ENCODE results near the gene MAP1B.

MAP1B gene

DNA sequence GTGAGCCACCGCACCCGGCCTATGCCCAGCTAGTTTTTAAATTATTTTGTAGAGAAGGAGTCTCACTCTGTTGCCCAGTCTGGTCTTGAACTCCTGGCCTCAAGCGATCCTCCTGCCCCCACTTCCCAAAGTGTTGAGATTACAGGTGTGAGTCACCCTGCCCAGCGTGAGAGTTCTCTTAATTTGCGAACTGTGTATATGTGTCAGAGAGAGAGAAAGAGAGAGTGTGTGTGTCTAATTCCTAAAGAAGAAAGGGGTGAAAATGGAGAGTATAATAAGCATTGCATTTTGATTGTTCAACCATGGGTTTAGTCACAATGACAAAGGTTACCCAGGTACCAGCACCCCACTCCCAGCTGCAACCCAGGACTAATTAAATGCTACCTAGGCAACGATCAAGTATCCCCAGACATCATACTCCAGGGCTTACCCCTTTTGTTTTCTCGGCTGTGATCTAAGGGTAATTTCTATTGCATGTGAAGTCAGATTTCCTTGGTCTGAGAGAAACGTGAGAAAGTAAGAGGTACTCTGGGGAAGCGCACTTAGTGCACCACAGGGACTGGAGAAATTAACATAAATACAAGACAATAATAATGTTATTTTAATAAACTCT, 16.6 kb downstream of the MAP1B start:
- H3K4me3 ChIP-seq (ENCODE audit: low read length): no peak overlapping the region
- H3K27ac ChIP-seq (ENCODE audit: low read depth, low read length): no peak overlapping the region
- H3K27me3 ChIP-seq (ENCODE audit: control insufficient read depth, insufficient read depth, low read length): no peaks in the 10 kb centered on the region

DNA sequence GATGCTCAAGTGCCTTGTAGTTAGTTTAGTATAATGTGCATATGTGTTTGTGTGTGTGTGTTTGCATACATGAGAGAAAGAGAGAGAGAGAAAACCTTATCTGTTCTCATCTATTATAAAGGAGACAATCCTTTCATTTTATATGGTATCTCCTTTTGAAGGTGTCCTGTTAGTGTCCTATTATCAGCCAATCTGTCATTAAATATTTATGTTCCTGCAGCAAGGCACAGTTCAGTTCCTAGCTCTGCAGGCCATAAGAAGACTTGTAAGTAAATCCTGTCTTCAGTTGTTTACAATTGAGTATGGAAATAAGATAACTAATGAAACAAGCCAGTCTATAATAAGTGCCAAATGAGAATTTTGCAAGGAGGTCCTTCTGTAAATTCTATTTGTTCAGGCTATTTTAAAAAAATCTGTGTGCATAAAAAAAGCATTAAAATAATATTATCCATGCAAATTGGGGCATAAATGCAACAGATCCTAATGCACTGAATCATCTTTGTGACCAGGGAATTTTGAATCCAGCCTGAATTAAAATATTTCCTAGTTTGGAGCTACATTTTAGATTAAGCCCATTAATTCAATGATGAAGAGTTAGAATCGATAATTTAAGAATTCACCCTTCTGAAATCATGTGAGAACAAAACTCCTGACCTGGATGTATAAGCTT, 18.1 kb downstream of the MAP1B start:
- Histone ChIP-seq H3K27ac (ENCODE audit: low read depth, low read length) (no peak overlapping the region), H3K4me3 (ENCODE audit: low read length) (no peak overlapping the region)

More for the DNA sequence above, 16.6 kb downstream of the MAP1B start:
- Histone ChIP-seq H3K4me1 (ENCODE audit: control insufficient read depth, insufficient read depth, low read length) (no peaks in the 10 kb centered on the region), H3K36me3 (ENCODE audit: control insufficient read depth, insufficient read depth, low read length) (no peaks in the 10 kb centered on the region), H3K9ac (ENCODE audit: low read length) (no peak overlapping the region)

DNA sequence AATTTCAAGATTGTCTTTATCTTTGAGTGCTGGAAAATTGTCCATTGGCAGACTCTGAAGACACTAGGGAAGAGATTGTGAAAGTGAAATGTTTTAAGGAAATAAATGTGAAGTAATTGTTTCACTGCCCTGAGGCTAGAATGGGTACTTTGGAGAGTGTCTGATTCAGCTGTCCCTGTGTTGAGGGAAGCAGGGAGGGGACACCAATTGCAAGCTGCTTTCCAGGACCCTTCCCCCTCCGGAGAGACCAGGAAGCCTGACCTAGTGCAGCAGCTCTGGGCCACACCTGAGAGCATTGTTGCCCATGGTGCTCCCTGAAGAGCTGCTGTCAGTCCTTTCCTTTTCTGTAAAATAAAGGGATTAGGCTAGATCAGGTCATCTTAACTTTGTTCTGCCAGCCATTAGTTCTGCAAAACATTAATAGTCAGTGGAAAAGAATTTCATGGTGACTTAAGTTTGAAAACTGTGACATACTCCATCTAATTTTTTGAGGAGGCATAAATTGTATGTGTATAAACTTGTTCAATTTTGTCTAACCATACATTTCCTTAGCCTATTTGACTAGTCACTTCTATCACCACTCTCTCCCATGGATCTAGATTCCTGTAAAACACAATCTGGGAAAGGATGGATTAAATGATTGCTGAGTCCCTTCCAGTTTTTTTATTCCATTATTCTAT, 18.8 kb downstream of the MAP1B start:
- Histone ChIP-seq H3K36me3 (ENCODE audit: control insufficient read depth, insufficient read depth, low read length) (no peaks in the 10 kb centered on the region), H3K27me3 (ENCODE audit: control insufficient read depth, insufficient read depth, low read length) (no peaks in the 10 kb centered on the region), H3K4me3 (ENCODE audit: low read length) (no peak overlapping the region), H3K9ac (ENCODE audit: low read length) (no peak overlapping the region), H3K27ac (ENCODE audit: low read depth, low read length) (no peak overlapping the region), H3K4me1 (ENCODE audit: control insufficient read depth, insufficient read depth, low read length) (no peaks in the 10 kb centered on the region)

More for the DNA sequence above, 18.1 kb downstream of the MAP1B start:
- Histone ChIP-seq H3K27me3 (ENCODE audit: control insufficient read depth, insufficient read depth, low read length) (no peaks in the 10 kb centered on the region), H3K9ac (ENCODE audit: low read length) (no peak overlapping the region), H3K4me1 (ENCODE audit: control insufficient read depth, insufficient read depth, low read length) (no peaks in the 10 kb centered on the region), H3K36me3 (ENCODE audit: control insufficient read depth, insufficient read depth, low read length) (no peaks in the 10 kb centered on the region)

DNA sequence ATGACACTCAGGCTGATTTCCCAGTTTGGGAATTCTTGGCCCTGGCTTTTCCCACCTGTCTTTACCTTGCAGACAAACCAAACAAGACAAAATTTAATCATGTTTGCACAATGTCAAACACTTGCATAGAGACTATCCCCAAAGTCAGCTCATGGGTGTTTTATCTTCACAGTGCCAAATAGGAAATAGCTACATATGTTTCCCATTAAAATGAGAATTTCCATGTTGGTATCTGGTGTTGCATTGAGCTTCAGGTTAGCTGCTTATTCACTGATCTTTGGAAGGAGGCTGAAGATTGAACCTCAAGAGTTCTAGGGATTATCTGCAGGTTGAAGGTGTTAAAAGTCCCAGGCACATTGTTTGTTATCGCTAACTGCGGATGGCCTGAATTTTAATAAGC, 19.5 kb downstream of the MAP1B start:
- no peaks in the 10 kb centered on the region for H3K36me3 ChIP-seq (ENCODE audit: control insufficient read depth, insufficient read depth, low read length)
- H3K27ac ChIP-seq (ENCODE audit: low read depth, low read length): no peak overlapping the region
- no peak overlapping the region for H3K9ac ChIP-seq (ENCODE audit: low read length)
- no peak overlapping the region for H3K4me3 ChIP-seq (ENCODE audit: low read length)
- no peaks in the 10 kb centered on the region for H3K27me3 ChIP-seq (ENCODE audit: control insufficient read depth, insufficient read depth, low read length)
- no peaks in the 10 kb centered on the region for H3K4me1 ChIP-seq (ENCODE audit: control insufficient read depth, insufficient read depth, low read length)

DNA sequence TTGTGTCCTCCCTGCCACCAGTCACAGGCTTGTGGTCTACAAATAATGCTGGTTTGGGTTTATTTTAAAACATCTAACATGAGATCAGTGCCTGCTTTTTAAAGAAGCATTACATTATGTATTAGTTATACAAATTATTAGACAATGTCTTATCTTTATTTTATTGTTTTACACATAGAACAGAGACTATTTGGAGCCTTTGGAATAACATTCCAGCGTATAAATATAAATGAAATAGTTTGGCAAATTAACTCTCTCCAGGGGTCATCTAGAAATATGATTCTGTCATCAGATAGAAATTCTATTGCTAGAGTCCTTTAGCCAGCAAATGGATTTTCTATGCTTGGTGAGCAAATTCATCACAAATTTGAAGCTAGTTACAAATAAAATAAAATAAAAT, 22.4 kb downstream of the MAP1B start:
- Histone ChIP-seq H3K9ac (ENCODE audit: low read length) (no peak overlapping the region), H3K27ac (ENCODE audit: low read depth, low read length) (no peak overlapping the region), H3K4me3 (ENCODE audit: low read length) (no peak overlapping the region), H3K36me3 (ENCODE audit: control insufficient read depth, insufficient read depth, low read length) (no peaks in the 10 kb centered on the region), H3K27me3 (ENCODE audit: control insufficient read depth, insufficient read depth, low read length) (no peaks in the 10 kb centered on the region), H3K4me1 (ENCODE audit: control insufficient read depth, insufficient read depth, low read length) (peaks cover 2% of the 10 kb centered on the region)

DNA sequence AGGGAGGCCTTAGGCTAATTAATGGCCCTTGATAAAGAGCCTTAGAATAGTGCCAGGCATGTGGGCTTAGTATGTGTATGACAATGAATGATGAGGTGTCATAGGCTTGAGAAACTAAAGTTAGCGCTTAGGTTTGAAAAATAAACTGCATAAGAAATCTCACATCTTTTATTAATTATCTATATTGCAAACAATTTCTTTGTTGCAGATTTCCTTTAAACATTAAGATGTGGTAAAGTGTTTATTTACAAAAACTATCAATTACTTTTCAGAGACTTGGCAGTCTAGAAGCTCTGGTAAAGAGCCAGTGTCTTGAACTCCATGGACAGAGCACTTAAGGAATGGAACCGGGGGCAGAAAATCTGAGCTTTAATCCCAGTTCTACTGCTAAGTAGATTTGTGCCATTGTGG, 23.1 kb downstream of the MAP1B start:
- no peak overlapping the region for H3K4me3 ChIP-seq (ENCODE audit: low read length)
- peaks cover 2% of the 10 kb centered on the region for H3K4me1 ChIP-seq (ENCODE audit: control insufficient read depth, insufficient read depth, low read length)
- no peak overlapping the region for H3K27ac ChIP-seq (ENCODE audit: low read depth, low read length)
- no peak overlapping the region for H3K9ac ChIP-seq (ENCODE audit: low read length)
- no peaks in the 10 kb centered on the region for H3K36me3 ChIP-seq (ENCODE audit: control insufficient read depth, insufficient read depth, low read length)
- no peaks in the 10 kb centered on the region for H3K27me3 ChIP-seq (ENCODE audit: control insufficient read depth, insufficient read depth, low read length)

DNA sequence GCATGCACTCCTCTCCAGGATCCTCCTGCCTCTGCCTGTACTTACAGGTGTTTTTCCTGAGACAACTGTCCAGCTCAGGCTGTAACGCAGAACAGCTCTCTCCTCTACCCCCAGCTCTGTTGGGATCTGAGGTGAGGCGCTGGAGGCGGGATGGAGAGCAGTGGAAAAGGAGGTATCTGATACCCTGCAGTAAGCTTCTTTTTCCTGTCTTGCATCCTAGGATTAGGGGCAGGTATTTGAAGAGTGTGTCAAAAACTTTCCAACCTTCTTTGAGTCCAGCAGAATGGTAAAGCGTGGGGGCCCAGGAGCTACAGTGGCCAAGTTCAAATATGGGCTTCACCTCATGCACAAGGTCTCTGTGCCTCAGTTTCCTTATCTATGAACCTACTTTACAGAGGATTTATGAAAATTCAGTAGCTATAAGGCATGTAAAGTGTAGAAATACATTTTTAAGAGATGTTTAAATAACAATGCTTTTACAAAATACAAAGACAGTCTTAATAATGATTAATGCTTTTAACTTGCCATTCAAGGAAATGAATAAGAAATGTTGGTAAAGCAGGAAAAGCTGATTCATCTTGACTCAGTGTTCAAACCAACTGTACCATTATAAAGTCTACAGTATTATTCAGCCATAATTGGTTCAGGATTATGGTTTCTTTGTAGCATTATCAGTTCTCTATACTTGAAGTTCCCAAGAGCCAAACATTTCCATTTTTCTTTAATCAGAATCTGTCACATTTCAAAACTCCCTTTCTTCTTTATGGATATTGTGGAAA, 26.1 kb downstream of the MAP1B start:
- Histone ChIP-seq H3K27me3 (ENCODE audit: control insufficient read depth, insufficient read depth, low read length) (no peaks in the 10 kb centered on the region), H3K9ac (ENCODE audit: low read length) (no peak overlapping the region), H3K4me1 (ENCODE audit: control insufficient read depth, insufficient read depth, low read length) (peaks cover 7% of the 10 kb centered on the region), H3K4me3 (ENCODE audit: low read length) (no peak overlapping the region), H3K36me3 (ENCODE audit: control insufficient read depth, insufficient read depth, low read length) (no peaks in the 10 kb centered on the region), H3K27ac (ENCODE audit: low read depth, low read length) (no peak overlapping the region)

DNA sequence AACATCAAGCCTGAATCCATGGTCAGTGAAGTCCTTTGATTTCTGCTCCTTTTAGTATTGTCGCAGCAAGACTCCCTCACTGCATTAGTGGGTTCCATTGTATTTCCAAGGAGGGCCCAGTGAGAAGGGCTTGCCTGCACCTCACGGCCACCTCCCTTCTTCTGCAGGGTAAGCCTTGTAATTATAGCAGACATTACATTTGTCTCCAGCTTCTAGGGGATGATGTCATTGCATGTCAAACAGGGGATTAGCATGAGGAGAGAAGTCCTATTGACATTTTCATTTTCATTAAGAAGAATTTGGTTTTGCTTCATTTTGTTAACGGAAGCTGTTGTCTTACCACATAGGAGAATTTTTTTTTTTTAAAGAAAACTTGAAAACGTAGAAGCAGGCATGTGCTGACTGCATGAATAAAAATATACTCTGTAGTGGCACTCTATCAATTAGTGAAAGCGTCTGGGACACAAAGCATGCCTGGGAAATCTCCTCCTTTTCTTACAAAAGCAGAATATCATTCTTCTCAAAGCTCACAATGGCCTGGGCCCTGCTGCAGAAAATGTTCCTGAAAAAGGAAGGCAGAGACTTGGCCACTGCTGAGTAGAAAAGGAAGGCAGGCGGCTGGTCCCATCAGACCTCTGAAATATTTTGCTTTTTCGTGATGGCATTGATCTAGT, 27.1 kb downstream of the MAP1B start:
- no peaks in the 10 kb centered on the region for H3K36me3 ChIP-seq (ENCODE audit: control insufficient read depth, insufficient read depth, low read length)
- no peaks in the 10 kb centered on the region for H3K27me3 ChIP-seq (ENCODE audit: control insufficient read depth, insufficient read depth, low read length)
- H3K4me3 ChIP-seq (ENCODE audit: low read length): no peak overlapping the region
- peaks cover 7% of the 10 kb centered on the region for H3K4me1 ChIP-seq (ENCODE audit: control insufficient read depth, insufficient read depth, low read length)
- no peak overlapping the region for H3K27ac ChIP-seq (ENCODE audit: low read depth, low read length)
- H3K9ac ChIP-seq (ENCODE audit: low read length): no peak overlapping the region

DNA sequence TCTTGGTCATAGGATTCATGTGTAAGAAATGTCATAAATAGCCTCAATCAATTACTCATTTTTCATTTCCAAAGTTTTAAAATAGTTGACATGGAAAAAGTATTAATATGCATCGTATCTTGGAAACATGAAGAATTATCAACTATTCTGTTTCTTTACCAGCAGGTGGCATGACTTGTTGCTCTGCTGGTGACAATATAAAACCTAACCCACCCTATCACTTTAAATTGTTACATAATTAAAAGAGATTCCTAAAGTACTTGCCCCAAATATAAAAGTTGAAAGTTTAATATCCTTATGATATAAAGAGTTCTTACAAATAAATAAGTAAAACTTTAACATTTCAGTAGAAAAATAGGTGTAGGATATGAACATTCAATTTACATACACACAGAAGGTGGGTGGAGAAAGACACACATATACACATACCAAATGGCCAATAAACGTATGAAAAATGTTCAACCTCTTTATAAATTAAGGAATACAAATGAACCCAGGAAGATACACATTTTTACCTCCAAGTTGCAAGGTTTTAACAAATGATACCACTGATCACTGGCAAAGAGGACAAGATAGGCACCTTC, 30.6 kb downstream of the MAP1B start:
- Histone ChIP-seq H3K4me3 (ENCODE audit: low read length) (no peak overlapping the region), H3K9ac (ENCODE audit: low read length) (no peak overlapping the region), H3K4me1 (ENCODE audit: control insufficient read depth, insufficient read depth, low read length) (peaks cover 20% of the 10 kb centered on the region), H3K27ac (ENCODE audit: low read depth, low read length) (no peak overlapping the region), H3K27me3 (ENCODE audit: control insufficient read depth, insufficient read depth, low read length) (no peaks in the 10 kb centered on the region), H3K36me3 (ENCODE audit: control insufficient read depth, insufficient read depth, low read length) (no peaks in the 10 kb centered on the region)

DNA sequence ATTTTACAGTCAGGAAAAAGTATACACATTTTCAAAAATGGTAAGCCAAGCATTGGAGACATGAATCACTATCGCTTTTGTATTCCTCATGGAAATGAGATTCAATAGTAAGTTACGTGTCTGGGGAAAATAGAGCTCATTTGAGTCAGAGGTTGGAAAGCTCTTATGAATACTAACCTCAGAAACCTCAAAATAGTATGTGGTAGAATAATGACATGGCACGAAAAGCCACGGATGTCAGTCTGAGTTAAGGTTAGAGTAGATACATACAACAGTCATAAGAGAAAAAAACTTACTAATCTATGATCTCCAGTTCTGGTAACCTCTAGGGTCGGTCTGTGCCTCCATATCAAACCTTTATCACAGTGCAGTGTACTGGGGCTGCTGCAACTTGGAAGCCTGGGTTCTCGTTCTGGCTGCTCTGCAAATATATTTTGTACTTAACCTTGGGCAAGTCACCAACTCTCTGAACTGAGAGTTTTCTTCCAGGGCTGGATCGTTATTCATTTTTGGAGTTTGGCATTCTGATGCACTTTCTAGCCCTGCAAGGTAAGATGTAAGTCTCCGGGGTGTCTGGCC, 31.8 kb downstream of the MAP1B start:
- H3K9ac ChIP-seq (ENCODE audit: low read length): no peak overlapping the region
- H3K4me1 ChIP-seq (ENCODE audit: control insufficient read depth, insufficient read depth, low read length): peaks cover 20% of the 10 kb centered on the region
- H3K27ac ChIP-seq (ENCODE audit: low read depth, low read length): no peak overlapping the region
- no peaks in the 10 kb centered on the region for H3K36me3 ChIP-seq (ENCODE audit: control insufficient read depth, insufficient read depth, low read length)
- H3K27me3 ChIP-seq (ENCODE audit: control insufficient read depth, insufficient read depth, low read length): no peaks in the 10 kb centered on the region
- H3K4me3 ChIP-seq (ENCODE audit: low read length): no peak overlapping the region

DNA sequence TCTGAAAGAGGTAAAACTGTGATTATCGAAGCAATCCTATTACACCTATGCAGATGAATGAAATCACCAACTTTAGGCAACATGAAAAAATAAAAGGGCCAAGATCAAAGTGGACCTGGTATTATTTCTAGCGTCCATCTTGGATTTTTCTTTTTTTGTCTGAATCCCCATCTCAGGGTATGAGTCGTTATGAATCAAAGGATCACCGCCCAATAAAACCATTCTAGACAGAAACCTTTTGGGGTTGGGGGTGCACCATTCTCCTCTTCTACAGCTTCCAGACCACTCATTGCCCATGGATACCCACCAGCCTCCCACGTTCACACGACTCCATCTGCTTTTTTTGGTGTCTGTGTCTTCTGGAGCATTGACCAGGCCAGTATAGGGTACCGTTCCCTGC, 33.4 kb downstream of the MAP1B start:
- Histone ChIP-seq H3K9ac (ENCODE audit: low read length) (no peak overlapping the region), H3K36me3 (ENCODE audit: control insufficient read depth, insufficient read depth, low read length) (no peaks in the 10 kb centered on the region), H3K27me3 (ENCODE audit: control insufficient read depth, insufficient read depth, low read length) (no peaks in the 10 kb centered on the region), H3K27ac (ENCODE audit: low read depth, low read length) (peak overlapping the region; percentile 5), H3K4me3 (ENCODE audit: low read length) (no peak overlapping the region), H3K4me1 (ENCODE audit: control insufficient read depth, insufficient read depth, low read length) (peaks cover 18% of the 10 kb centered on the region)
